ENCODE data around the gene TYW1B. TPM values are rescaled to one million over a fixed set of nuclear protein-coding genes. Genes with fewer than 3 reads are reported as not detected.
"Not testable (repeated sequence)": the region's sequence is repeated elsewhere in the genome, so short reads cannot be mapped to it uniquely, and the experiment has no call there.

TYW1B gene
- total RNA-seq, 4 donors from 2014 or later = 2.8 to 20.0 (median 10.1) TPM

DNA sequence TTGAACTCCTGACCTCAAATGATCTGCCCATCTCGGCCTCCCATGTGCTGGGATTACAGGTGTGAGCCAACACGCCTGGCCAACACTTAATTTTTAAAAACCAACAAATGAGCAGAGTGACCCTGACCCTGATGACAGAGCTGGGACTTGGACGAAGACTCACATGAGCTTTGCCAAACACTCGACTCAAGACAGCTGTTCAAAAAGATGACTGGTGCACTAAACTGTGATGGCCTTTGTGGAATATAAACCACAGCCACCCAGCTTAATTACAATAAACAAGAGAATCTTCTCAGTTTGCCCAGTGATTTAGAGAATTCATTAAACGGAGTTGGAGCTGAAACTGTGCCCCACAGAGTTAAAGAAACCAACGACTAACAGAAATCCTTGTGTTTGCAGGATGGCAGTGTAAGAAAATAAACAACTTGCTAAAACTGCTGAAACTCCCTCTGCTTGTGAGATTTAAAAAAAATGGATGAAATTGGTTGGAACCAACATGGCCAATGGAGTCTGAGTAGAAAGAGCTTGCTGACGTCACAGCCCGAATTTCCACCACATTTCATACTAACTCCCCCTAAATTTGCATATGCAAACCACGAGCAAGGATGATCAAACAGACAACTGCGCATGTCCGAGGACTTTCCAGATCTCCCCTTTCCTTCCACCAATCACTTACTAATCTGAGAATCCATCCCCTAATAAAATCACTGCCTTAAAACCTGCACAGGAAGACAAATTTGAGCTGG lies 209.4 kb downstream of the TYW1B start:
- H3K4me1 ChIP-seq; H3K27me3 ChIP-seq; H3K9me3 ChIP-seq; H3K4me3 ChIP-seq; DNase-seq; H3K27ac ChIP-seq; intact Hi-C loops (cut with DNase I; ENCODE audit: low total_unique reads); H3K36me3 ChIP-seq: not testable (repeated sequence)

DNA sequence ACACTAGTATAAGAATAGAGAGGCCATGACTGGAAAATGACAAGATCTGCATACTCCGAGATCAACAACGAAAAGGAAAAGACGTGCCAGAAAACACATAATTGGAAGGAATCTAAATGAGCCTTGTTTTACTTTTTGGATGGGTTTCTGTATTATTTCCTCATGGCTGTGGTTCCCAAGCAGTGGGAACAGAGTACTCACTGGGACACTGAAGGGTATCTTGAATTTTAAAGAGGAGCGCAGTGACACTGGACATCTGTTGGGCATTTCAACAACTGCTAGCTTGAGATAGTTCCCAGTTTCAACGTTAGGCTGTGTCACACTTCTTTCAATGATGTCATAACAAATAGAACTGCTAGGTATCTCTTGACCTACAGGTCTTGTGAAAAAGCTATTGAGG lies 218.2 kb downstream of the TYW1B start:
- DNase-seq; H3K36me3 ChIP-seq; H3K27ac ChIP-seq; H3K27me3 ChIP-seq; H3K9me3 ChIP-seq; H3K4me1 ChIP-seq; H3K4me3 ChIP-seq; intact Hi-C loops (cut with DNase I; ENCODE audit: low total_unique reads): not testable (repeated sequence)

DNA sequence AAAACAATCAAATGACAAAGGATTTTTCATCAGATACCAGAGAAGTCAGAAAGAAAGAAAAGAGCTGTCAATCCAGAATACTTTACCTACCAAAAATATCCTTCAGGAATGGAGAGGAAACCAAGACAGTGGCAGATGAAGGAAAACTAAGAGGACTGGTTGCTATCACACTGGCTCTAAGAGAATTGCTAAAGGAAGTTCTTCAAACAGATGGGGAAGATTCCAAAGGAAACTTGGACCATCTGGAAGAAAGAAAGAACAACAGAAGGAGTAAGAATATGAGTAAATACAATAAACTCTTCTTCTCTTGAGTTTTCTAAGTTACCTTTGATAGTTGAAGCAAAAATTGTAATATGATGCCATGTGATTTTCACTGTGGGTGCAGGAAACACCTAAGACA lies 220.0 kb downstream of the TYW1B start:
- H3K4me3 ChIP-seq; DNase-seq; H3K36me3 ChIP-seq; H3K27ac ChIP-seq; H3K27me3 ChIP-seq; H3K9me3 ChIP-seq; intact Hi-C loops (cut with DNase I; ENCODE audit: low total_unique reads); H3K4me1 ChIP-seq: not testable (repeated sequence)

DNA sequence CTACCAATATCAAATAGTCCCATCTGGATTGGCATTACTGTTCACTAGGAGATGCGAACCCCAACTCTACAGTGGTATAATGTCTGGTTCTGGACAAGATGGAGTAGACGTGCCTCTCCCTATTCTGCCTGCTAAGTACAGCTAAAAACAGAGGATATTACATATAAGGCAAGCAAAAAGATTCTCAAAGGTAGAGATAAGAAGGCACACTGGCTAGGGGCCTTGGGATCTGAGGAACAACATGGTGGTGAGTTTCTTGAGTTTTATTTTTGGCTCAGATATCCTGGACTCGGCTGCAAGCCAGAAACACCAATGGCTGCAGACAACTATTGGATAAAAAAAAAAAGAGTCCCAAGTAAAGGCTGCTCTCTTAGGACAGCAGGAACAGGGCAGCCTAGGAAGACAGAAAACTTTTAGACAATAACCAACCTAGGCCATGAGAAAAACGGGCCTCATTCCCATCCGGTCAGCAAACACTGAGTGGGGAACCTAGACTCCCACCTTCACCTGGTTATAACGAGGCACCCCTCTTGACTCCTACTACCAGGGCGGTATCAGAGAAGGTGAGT lies 222.1 kb downstream of the TYW1B start:
- DNase-seq; H3K36me3 ChIP-seq; H3K4me1 ChIP-seq; H3K9me3 ChIP-seq; H3K27me3 ChIP-seq; H3K4me3 ChIP-seq; H3K27ac ChIP-seq; intact Hi-C loops (cut with DNase I; ENCODE audit: low total_unique reads): not testable (repeated sequence)

DNA sequence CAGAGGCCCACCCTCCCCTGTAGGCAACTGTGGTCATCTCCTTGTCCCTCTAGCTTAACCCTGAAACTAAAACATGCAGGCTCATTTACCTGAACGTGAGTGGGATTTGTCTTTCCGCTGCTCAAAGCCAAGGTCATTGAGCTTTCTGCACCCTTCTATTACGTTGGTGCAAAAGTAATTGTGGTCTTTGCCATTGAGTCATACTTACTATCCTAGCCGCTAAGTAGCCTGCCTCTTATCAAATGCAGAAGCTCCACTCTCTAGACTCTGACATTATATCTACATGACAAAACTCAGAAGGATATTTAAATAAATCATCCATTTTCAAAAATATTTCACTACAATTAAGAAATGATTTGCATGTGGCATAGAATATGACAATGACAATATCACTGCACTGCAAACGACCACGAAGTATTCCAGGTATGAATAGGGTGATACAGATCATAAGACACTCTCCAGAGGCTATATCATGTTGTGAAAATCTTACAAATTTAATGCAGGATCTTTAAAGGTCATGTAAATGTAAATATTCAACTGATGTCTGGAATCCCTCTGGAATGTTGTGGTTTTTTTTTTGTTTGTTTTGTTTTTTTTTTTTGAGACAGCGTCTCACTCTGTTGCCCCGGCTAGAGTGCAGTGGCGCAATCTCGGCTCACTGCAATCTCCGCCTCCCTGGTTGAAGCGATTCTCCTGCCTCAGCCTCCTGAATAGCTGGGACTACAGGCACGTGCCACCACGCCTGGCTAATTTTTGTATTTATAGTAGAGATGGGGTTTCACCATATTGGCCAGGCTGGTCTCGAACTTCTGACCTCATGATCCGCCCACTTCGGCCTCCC lies 223.0 kb downstream of the TYW1B start:
- H3K27ac ChIP-seq; H3K4me1 ChIP-seq; H3K4me3 ChIP-seq; intact Hi-C loops (cut with DNase I; ENCODE audit: low total_unique reads); H3K36me3 ChIP-seq; H3K27me3 ChIP-seq; H3K9me3 ChIP-seq; DNase-seq: not testable (repeated sequence)

DNA sequence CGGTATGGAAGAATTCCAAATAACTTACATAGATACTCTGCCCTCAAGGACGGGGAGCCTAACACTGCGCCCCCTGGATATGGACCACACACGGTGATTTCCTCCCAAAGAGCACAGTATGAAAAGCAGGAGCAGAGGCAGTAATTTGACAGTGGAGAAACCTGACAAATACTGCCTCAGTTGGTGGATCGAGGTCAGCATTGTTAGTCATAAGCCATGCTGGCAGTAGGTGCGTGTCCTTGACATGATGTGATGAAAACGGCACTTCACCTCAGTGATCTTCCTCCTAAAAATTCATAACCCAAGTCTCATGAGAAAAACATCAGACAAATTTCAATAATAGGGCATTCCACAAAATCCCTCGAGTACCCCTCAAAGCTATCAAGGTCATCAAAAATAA lies 224.5 kb downstream of the TYW1B start:
- H3K27ac ChIP-seq = not testable (repeated sequence)

DNA sequence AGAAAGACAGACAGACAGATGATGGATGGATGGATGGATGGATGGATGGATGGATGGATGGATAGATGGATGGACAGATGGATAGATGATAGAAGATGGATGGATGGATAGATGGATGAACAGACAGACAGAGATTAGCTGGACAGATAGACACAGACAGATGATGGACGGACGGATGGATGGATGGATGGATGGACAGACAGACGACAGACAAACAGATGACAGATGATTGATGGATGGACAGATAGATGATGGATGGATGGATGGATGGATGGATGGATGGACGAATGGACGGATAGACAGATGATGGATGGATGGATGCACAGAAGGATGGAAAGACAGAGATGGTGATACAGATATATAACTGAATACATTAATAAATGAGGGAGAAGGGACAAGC lies 224.9 kb downstream of the TYW1B start:
- no peaks in the 10 kb centered on the region for H3K4me1 ChIP-seq
- no peak overlapping the region for H3K4me3 ChIP-seq
- H3K27me3 ChIP-seq = no peaks in the 10 kb centered on the region
- no peaks in the 10 kb centered on the region for H3K9me3 ChIP-seq
- H3K27ac ChIP-seq = no peak overlapping the region
- TF ChIP-seq, protein P1, sequence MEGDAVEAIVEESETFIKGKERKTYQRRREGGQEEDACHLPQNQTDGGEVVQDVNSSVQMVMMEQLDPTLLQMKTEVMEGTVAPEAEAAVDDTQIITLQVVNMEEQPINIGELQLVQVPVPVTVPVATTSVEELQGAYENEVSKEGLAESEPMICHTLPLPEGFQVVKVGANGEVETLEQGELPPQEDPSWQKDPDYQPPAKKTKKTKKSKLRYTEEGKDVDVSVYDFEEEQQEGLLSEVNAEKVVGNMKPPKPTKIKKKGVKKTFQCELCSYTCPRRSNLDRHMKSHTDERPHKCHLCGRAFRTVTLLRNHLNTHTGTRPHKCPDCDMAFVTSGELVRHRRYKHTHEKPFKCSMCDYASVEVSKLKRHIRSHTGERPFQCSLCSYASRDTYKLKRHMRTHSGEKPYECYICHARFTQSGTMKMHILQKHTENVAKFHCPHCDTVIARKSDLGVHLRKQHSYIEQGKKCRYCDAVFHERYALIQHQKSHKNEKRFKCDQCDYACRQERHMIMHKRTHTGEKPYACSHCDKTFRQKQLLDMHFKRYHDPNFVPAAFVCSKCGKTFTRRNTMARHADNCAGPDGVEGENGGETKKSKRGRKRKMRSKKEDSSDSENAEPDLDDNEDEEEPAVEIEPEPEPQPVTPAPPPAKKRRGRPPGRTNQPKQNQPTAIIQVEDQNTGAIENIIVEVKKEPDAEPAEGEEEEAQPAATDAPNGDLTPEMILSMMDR (IDR thresholded peaks at IDR 0.05) = no peak
- TF ChIP-seq POLR2A (IDR thresholded peaks at IDR 0.05) = no peak
- intact Hi-C loops (cut with DNase I; ENCODE audit: low total_unique reads) = no loop called here
- no peak for DNase-seq
- no peaks in the 10 kb centered on the region for H3K36me3 ChIP-seq

More for the DNA sequence above, 224.5 kb downstream of the TYW1B start:
- H3K4me3 ChIP-seq; intact Hi-C loops (cut with DNase I; ENCODE audit: low total_unique reads); H3K9me3 ChIP-seq; H3K36me3 ChIP-seq; H3K27me3 ChIP-seq; H3K4me1 ChIP-seq; DNase-seq: not testable (repeated sequence)

DNA sequence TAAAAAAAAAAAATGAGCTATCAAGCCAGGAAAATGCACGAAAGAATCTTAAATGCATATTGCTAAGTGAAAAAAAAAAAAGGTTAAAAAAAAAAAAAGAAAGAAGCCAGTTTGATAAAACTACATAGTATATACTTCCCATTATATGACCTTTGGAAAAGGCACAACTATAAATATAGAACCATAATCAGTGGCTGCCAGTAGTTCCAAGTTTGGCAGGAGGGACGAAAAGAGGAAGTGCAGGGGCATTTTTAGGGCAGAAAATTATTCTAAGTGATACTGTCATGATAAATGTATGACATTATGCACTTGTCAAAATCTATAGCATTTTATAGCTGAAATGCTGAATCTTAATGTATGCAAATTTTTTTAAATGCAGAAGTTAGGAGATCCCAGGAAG lies 226.3 kb downstream of the TYW1B start:
- H3K36me3 ChIP-seq; H3K9me3 ChIP-seq; H3K4me3 ChIP-seq; H3K27me3 ChIP-seq; H3K4me1 ChIP-seq; H3K27ac ChIP-seq; DNase-seq; intact Hi-C loops (cut with DNase I; ENCODE audit: low total_unique reads): not testable (repeated sequence)

DNA sequence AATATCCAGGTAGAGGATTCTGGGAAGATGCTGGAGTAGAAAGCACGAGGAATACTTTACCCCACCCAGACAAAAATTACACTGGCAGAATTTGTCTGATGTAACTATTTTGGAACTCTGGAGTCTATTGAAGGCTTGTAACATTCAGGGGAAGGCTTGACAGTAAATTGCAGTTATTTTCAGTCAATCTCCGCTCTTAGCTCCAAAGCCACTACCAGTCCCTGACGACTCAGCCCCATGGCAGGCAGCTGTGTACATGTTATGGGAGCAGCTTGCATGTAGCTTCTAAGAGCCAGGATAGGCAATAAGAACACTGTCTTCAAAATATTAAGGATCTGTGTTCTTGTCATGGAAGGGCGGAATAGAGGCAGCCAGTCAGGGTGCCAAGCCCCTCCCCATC lies 238.0 kb downstream of the TYW1B start:
- intact Hi-C loops (cut with DNase I; ENCODE audit: low total_unique reads); H3K36me3 ChIP-seq; H3K9me3 ChIP-seq; H3K27ac ChIP-seq; H3K4me3 ChIP-seq; H3K4me1 ChIP-seq; H3K27me3 ChIP-seq; DNase-seq: not testable (repeated sequence)

DNA sequence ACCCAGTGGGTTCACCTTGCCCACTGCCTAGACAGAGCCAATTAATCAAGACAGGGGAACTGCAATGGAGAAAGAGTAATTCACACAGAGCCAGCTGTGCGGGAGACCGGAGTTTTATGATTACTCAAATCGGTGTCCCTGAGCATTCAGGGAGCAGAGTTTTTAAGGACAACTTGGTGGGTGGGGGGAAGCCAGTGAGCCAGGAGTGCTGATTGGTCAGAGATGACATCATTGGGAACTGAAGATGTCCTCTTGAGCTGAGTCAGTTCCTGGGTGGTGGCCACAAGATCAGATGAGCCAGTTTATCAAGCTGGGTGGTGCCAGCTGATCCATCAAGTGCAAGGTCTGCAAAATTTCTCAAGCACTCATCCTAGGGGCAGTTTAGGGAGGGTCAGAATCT lies 240.7 kb downstream of the TYW1B start:
- H3K4me1 ChIP-seq; H3K9me3 ChIP-seq; H3K27me3 ChIP-seq; DNase-seq; H3K4me3 ChIP-seq; intact Hi-C loops (cut with DNase I; ENCODE audit: low total_unique reads); H3K36me3 ChIP-seq; H3K27ac ChIP-seq: not testable (repeated sequence)

DNA sequence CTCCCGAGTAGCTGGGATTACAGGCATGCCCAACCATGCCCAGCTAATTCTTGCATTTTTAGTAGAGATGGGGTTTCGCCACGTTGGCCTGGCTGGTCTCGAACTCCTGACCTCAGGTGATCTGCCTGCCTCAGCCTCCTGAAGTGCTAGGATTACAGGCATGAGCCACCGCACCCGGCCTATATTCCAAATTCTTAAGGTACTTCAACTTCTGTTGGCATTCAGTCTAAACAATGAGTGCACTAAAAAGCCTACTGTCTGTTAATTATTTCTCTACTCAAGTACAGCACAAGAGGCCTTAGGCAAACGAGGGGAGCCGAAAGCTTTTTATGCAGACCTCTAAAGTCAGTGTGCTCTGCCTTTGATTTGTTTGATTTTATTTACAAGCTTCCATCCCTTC lies 243.4 kb downstream of the TYW1B start:
- H3K9me3 ChIP-seq; H3K27me3 ChIP-seq; H3K36me3 ChIP-seq; H3K27ac ChIP-seq; H3K4me3 ChIP-seq; intact Hi-C loops (cut with DNase I; ENCODE audit: low total_unique reads); DNase-seq; H3K4me1 ChIP-seq: not testable (repeated sequence)

DNA sequence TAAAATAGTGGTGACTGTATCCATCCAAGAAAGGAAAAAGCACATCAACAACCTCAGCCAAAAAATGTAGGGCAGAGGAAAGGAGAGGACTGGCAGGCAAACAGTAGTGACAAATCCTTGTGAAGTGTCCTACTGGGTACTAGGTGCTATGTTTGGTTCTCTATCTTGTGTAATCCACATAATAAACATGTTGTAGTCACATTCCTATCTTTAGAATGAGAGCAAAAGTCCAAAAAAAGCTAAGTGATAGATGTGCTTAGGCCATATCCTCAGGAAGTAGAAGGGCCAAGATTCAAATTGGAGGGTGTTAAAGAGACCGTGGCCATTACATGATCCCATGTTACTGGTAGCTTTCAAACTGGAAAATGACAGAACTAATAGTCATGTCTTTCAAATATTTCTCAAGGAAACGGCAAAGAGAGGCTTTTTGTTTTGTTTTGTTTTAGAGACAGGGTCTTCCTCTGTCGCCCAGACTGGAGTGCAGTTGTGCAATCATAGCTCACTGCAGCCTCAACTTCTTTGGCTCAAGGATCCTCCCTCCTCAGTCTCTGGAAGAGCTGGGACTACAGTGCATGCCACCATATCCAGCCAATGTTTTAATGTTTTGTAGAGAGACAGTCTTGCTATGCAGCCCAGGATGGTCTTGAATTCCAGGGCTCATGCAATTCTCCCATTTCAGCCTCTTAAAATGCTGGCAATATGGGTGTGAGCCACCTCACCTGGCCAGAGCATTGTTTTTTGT lies 244.2 kb downstream of the TYW1B start:
- H3K9me3 ChIP-seq; intact Hi-C loops (cut with DNase I; ENCODE audit: low total_unique reads); DNase-seq; H3K4me1 ChIP-seq; H3K36me3 ChIP-seq; H3K27ac ChIP-seq; H3K4me3 ChIP-seq; H3K27me3 ChIP-seq: not testable (repeated sequence)
